HG03064 (cell line): ENCODE measurements around the gene DCBLD1.

Source experiments
- ATAC-seq: cut with Tn5 transposase; IDR thresholded peaks from one replicate; pipeline ENCODE4 v1.9.1; 2021; ENCODE audit warnings: low read depth; ENCODE audit not compliant: unreplicated experiment

The DCBLD1 gene

DNA sequence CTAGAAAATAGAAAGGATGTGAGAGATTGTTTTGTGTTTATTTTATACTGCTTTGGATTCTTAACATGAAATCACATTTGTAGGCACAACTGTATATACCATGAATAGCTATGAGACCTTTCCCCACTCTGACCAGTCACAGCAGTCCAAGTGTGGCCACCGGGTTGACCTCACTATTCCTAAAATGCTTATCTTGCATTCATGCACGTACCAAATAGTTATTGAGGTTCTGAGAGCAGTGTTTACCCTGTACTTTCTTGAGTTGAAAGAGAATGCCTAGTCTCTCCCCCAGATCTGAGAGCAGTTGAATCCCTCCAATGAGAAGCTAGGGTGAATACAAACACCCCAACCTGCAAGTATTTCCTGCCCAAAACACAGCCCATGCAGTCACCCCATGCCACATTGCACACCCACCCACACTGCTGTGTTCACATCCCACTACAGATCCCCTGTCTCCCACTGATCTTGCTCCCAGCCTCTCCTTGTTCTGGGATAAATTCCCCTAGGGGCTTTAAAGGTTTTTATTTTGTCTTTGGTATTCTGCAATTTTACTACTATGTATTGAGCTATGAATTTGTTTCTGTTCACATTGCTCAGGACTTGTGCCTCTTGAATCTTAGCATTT, 68.3 kb downstream of the DCBLD1 start:
- no peak for ATAC-seq

- no peak for ATAC-seq
These were observed 70.1 kb downstream of the DCBLD1 start for GRCh38 chr6:117552618-117553017.

- ATAC-seq = no peak
These were observed 70.7 kb downstream of the DCBLD1 start for GRCh38 chr6:117553142-117553541.

DNA sequence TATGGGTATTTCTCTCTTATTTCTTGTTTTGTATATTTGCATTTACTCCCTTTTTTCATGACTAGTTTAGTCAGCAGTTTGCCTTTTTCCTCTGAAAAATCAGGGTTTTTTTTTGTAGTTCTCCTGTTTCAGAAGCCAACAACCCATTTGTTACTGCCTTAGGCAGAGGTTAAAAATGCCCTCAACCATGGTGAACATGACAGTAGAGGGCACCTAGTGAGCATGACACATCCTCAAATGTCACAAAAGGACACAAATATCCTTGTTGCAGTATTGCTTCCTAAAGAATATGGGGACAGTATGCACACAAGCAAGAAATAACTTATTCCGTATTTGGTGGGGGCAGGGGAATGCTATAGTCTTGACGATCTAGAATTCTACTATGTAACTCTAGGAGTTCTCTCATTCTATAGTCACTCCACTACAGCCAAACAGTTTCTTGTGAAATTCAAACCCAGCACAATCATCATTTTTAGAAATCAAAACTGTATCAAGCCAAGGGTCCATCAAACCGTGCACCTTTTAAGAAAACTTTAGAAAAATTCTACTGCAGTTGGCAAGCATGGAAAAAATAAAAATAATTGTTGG, 72.9 kb downstream of the DCBLD1 start:
- ATAC-seq = no peak

GRCh38 chr6:117555882-117556498, 73.5 kb downstream of the DCBLD1 start:
- ATAC-seq = no peak

DNA sequence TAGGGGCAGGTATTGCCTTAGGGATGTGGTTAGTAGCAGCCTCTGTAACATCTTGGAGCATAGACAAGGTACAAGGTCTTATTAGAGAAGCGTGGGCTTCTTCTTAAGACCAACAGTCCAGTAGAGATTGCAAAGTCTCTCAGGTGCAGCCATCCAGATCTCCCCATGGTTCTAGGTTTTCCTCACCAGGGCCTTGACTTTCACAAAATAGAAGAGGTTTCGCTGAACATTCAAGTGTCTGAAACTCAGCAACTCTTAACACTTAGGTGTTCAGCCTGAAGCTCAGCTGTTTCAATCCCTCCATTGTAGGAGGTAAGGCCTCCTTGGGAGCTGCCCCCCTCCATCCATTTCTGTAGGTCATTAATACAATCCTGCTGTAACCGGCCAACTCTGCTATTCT, 75.5 kb downstream of the DCBLD1 start:
- ATAC-seq = no peak

- no peak for ATAC-seq
These were observed 76.3 kb downstream of the DCBLD1 start for GRCh38 chr6:117558818-117559217.

GRCh38 chr6:117559299-117559698, 76.8 kb downstream of the DCBLD1 start:
- no peak for ATAC-seq

- no peak for ATAC-seq
These were observed 78.7 kb downstream of the DCBLD1 start for GRCh38 chr6:117561128-117561527.

DNA sequence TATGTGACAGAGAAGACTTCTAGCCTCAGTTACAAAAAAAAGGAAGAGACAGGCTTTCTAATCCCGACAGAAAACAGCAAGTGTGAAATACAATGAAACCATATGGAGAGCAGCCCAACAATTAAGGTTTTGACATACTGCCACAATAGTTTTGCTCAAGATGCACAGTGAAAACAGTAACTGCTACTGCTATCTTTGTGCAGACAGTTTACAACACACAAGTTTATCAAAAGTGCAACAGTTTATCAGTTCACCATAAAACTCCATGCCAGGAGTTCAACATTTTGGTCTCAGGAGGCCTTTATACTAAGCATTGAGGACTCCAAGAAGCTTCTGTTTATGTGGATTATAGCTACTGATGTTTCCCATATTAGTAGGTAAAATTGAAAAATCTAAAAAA, 82.2 kb downstream of the DCBLD1 start:
- no peak for ATAC-seq

DNA sequence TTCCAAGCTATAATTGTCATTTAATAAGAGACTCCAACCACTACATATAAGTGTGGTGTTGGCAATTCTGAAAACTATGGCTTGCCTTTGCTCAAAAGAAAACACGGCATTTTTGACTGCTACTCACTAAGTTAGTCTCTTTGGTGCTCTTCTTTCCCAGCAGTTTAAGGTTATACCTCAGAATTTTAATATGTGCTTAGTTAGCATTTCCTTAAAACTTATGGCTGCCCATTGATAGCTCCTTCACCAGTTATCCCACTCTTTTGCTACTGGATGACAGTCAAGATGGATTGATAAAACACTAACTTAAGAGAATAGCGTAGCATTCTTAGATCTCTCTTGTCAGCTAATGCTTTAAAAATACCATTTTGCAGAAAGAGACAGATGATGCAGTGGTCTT, 85.8 kb downstream of the DCBLD1 start:
- ATAC-seq = no peak

DNA sequence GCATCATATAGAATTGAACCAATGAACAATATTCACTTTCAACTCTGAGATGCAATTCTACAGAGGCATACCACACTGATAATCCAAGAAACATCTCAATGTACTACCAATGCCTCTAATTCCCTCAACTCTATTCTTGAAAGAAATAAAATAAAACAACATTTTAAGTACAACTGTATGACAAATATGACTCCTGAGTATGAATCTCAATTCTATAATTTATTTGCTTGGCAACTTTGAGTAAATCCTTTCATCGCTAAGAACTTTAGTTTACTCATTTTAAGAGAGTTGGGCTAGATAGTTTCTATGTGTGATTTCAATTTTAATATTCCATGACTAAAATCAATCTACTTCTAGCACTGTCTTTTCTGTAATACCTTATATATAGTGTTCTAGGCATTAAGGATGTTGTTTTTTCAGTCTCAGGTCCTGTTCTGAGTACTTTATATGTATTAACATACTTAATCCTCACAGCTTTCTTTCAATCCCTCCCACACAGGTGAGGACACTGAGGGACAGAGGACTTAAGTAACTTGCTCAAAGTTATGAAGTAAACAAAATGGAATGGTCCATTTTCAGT, 86.4 kb downstream of the DCBLD1 start:
- ATAC-seq = no peak

- ATAC-seq = no peak
These were observed 90.7 kb downstream of the DCBLD1 start for GRCh38 chr6:117573006-117573680.

GRCh38 chr6:117574198-117574597, 91.7 kb downstream of the DCBLD1 start:
- ATAC-seq = no peak

DNA sequence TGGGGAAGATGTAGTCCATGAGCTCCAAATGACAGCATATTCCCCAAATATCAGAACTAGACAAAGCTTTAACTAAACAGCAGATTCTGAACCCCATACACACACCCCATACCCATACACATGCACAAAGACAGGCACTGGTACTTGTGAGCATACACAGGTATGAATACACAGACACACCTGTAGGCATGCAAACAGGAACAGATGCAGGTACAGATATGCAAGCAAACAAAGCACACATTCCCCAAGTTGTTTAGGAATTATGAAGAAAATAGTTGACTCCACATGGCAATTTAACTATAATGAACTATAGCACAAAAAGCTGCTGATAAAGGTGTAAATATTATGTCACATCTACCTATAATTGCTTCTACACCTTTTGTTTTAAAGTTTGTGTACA, 103.2 kb downstream of the DCBLD1 start:
- no peak for ATAC-seq

- no peak for ATAC-seq
These were observed 108.0 kb downstream of the DCBLD1 start for GRCh38 chr6:117590447-117590846.

DNA sequence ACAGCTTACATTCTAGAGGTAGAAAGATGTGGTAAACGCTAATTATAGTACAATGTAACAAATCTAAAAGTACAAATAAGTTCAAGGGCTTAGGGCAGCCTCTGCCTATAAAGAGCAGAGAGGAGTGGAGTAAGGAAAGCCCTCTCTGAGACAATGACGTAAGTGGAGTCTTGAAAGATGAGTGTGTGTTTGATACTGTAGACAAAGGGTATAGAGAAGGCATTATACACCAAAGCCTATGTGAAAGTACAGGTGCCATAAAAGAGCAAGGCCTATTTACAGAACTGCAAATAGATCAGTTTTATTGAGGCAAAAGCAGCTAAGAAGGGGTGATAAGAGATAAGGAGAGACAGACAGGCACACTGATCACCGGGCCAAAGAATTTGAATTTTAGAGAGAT, 108.9 kb downstream of the DCBLD1 start:
- ATAC-seq = no peak

GRCh38 chr6:117592983-117593759, 110.7 kb downstream of the DCBLD1 start:
- ATAC-seq = no peak

DNA sequence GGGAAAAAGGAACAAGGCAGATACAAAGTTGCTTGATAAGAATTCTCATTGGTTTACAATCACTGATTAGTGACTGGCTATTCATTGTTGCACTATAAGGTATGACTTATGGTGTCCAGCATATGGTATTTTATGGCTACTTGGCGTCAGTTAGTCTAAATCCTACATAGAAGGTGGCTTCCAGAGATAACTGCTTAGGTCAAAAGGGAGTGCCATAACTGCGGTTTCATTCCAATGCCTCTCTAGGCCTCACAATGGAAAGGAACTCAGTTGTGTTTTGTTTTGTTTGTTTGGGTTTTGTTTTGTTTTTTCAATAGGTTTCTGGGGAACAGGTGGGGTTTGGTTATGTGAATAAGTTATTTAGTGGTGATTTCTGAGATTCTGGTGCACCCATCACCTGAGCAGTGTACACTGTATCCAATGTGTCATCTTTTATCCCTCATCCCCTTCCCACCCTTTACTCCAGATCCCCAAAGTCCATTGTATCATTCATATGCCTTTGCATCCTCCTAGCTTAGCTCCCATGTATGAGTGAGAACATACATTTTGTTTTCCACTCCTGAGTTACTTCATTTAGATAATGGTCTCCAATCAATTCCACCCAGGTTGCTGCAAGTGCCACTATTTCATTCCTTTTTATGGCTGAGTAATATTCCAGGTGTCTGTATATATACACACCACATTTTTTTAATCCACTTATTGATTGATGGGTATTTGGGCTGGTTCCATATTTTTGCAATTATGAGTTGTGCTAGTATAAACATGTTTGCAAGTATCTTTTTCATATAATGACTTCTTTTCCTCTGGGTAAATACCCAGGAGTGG, 112.8 kb downstream of the DCBLD1 start:
- no peak for ATAC-seq

- ATAC-seq = no peak
These were observed 115.3 kb downstream of the DCBLD1 start for GRCh38 chr6:117597755-117598154.
